MM.1S (cell line): ENCODE data around the gene SUPT20HL1.

Experiments
- DNase-seq: peaks from one replicate; pipeline ENCODE4 v3.0.0-alpha.2; 2015
- H2AFZ ChIP-seq: fragments of 300-600 bp; sonication (generic); 2 replicates; pipeline ENCODE4 v1.6.0; 2016; ENCODE audit warnings: antibody characterized with exemption, low read length
- H3F3A ChIP-seq: fragments of 300-600 bp; sonication (generic); 2 replicates; pipeline ENCODE4 v1.6.1; 2016; ENCODE audit warnings: mild to moderate bottlenecking, antibody characterized with exemption, low read length, moderate library complexity, mixed read lengths; ENCODE audit not compliant: insufficient read depth
- H3K27ac ChIP-seq: fragments of 300-600 bp; sonication (generic); 2 replicates; pipeline ENCODE4 v1.5.1; 2016; ENCODE audit warnings: mild to moderate bottlenecking, low read length
- H3K27me3 ChIP-seq: fragments of 300-600 bp; sonication (generic); replicated peaks from 2 replicates; pipeline ENCODE4 v1.6.0; 2016; ENCODE audit warnings: low read length; ENCODE audit not compliant: insufficient read depth
- H3K36me3 ChIP-seq: fragments of 300-600 bp; sonication (generic); replicated peaks from 2 replicates; pipeline ENCODE4 v1.6.1; 2016; ENCODE audit warnings: mild to moderate bottlenecking, low read length, mixed read lengths; ENCODE audit not compliant: insufficient read depth
- H3K4me1 ChIP-seq: fragments of 300-600 bp; sonication (generic); 2 replicates; pipeline ENCODE4 v1.6.1; 2016; ENCODE audit warnings: low read length, mixed read lengths
- H3K4me2 ChIP-seq: fragments of 300-600 bp; sonication (generic); 2 replicates; pipeline ENCODE4 v1.6.0; 2016; ENCODE audit warnings: low read depth, low read length
- H3K4me3 ChIP-seq: fragments of 300-600 bp; sonication (generic); 2 replicates; pipeline ENCODE4 v1.5.1; 2016; ENCODE audit warnings: low read length, mixed read lengths
- H3K79me2 ChIP-seq: fragments of 300-600 bp; sonication (generic); 2 replicates; pipeline ENCODE4 v1.6.1; 2016; ENCODE audit warnings: mixed run types, low read length, mixed read lengths
- H3K9ac ChIP-seq: fragments of 300-600 bp; sonication (generic); 2 replicates; pipeline ENCODE4 v1.6.1; 2016; ENCODE audit warnings: low read length, mixed read lengths
- H3K9me2 ChIP-seq: fragments of 300-600 bp; sonication (generic); replicated peaks from 2 replicates; pipeline ENCODE4 v1.6.1; 2016; ENCODE audit warnings: mild to moderate bottlenecking, low read length, mixed read lengths; ENCODE audit not compliant: insufficient read depth
- H3K9me3 ChIP-seq: fragments of 300-600 bp; sonication (generic); replicated peaks from 2 replicates; pipeline ENCODE4 v1.6.1; 2016; ENCODE audit warnings: mild to moderate bottlenecking, low read length, mixed read lengths; ENCODE audit not compliant: insufficient read depth
- H4K20me1 ChIP-seq: fragments of 300-600 bp; sonication (generic); 2 replicates; pipeline ENCODE4 v1.6.1; 2016; ENCODE audit warnings: mild to moderate bottlenecking, low read length, moderate library complexity, mixed read lengths; ENCODE audit not compliant: insufficient read depth
- EZH2 ChIP-seq: fragments of 300-600 bp; sonication (generic); optimal IDR thresholded peaks from 2 replicates; pipeline ENCODE3; 2017; ENCODE audit warnings: low read depth, mild to moderate bottlenecking, antibody characterized with exemption, low read length, mixed read lengths
- EZH2phosphoT487 ChIP-seq: fragments of 300-600 bp; sonication (generic); IDR thresholded peaks from 2 replicates; pipeline ENCODE4 v1.6.1; 2018; ENCODE audit warnings: antibody characterized with exemption, low read length
- TF ChIP-seq, protein P1 (sequence below): fragments of 300-600 bp; sonication (generic); IDR thresholded peaks from 2 replicates; pipeline ENCODE4 v1.5.1; 2016; ENCODE audit warnings: antibody characterized with exemption, low read length, mixed read lengths

The SUPT20HL1 gene

DNA sequence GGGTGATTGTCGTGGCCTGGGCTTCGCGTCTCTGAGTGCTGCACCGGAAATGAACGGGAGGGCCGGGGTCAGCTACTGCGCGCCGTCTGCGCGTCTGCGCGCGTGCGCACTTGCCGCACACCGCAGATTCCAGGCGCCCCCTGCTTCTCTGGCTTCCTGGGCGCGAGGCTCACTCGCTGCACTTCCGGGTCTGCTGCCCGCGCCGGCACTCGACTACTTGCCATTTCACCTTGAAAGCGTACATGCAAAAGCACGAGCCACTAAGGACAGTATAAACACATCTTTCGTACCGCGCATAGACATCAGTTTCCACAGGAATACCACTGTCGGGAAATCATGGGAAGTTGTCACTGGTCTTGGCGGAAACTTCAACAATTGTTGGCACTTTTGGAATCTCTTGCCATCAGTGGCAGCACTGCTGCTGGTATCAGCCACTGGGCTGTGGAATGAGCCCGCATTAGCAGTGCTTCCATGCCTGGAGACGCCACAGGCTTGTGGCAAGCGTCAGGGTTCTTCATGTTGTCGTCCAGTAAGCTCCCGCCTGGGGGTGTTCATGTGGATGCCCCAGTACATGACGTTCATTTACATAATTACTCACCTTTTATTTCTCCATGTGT, 46.3 kb upstream of the SUPT20HL1 start, which contains the start of gene SUPT20HL2:
Gene SUPT20HL2, minus strand, starts transcription at position 51 of the 617 bp plus-strand sequence. CDS start 754 bp downstream, outside the sequence.
- Histone ChIP-seq H3K4me2 (no peak within 1 kb of the TSS), H3K27me3 (no peaks in the 10 kb centered on the region), H3K27ac (no peak within 1 kb of the TSS), H3K9me2 (no peaks in the 10 kb centered on the region), H3K4me3 (no peak within 1 kb of the TSS), H3K36me3 (no peaks in the 10 kb centered on the region), H2AFZ (no peak within 1 kb of the TSS), H3K4me1 (no peaks in the 10 kb centered on the region), H3F3A (no peaks in the 10 kb centered on the region), H3K9me3 (no peaks in the 10 kb centered on the region), H3K9ac (no peak within 1 kb of the TSS), H4K20me1 (no peaks in the 10 kb centered on the region), H3K79me2 (no peaks in the 10 kb centered on the region)
- no peak for DNase-seq
- TF ChIP-seq EZH2 = no peak
- TF ChIP-seq, protein P1, sequence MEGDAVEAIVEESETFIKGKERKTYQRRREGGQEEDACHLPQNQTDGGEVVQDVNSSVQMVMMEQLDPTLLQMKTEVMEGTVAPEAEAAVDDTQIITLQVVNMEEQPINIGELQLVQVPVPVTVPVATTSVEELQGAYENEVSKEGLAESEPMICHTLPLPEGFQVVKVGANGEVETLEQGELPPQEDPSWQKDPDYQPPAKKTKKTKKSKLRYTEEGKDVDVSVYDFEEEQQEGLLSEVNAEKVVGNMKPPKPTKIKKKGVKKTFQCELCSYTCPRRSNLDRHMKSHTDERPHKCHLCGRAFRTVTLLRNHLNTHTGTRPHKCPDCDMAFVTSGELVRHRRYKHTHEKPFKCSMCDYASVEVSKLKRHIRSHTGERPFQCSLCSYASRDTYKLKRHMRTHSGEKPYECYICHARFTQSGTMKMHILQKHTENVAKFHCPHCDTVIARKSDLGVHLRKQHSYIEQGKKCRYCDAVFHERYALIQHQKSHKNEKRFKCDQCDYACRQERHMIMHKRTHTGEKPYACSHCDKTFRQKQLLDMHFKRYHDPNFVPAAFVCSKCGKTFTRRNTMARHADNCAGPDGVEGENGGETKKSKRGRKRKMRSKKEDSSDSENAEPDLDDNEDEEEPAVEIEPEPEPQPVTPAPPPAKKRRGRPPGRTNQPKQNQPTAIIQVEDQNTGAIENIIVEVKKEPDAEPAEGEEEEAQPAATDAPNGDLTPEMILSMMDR = no peak
- TF ChIP-seq EZH2phosphoT487 = no peak

DNA sequence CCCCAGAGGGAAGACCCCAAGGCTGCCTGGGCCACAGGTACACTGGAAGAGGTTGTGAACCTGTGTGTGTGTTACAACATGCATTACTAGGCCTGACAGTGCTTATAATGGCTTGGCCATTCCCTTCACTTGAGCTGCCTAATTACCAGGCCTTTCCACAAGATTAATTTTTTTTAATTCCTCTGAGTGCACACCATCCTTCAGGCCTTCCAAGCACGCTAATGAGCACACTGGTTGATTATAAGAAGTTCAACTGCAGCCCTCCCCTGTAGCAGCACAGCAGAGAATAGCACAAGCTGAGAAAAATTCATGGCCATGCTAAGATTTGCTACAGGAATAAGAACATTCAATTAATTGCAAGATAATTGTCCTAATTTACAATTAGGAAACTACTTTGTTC, 44.3 kb upstream of the SUPT20HL1 start:
- Histone ChIP-seq H3K36me3 (no peaks in the 10 kb centered on the region), H3K27ac (no peak overlapping the region), H4K20me1 (no peaks in the 10 kb centered on the region), H3K9me3 (no peaks in the 10 kb centered on the region), H3K9ac (no peak overlapping the region), H3K9me2 (no peaks in the 10 kb centered on the region), H3F3A (no peaks in the 10 kb centered on the region), H3K4me2 (no peak overlapping the region), H3K4me3 (no peak overlapping the region), H3K4me1 (no peaks in the 10 kb centered on the region), H3K27me3 (no peaks in the 10 kb centered on the region), H2AFZ (no peak overlapping the region), H3K79me2 (no peaks in the 10 kb centered on the region)
- no peak for DNase-seq
- TF ChIP-seq EZH2 = no peak
- TF ChIP-seq, protein P1 = no peak
- TF ChIP-seq EZH2phosphoT487 = no peak

DNA sequence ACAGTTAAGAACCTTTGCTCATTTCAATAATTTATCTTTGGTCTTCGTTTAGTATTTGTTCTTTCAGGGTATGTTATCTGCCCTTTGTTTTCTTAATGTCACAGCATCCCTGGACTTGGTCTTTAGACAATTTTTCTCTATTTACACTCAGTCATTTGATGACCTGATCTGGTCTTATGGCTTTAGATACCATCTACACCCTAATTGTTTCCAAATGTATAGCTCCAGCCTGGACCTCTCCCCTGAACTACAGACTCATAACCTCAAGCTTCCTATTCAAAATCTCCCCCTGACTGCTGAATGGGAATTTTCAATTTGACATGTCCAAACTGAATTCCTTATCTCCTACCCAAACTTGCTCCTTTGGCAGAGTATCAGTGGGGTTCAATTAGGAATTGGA, 42.9 kb upstream of the SUPT20HL1 start:
- Histone ChIP-seq H3K27ac (no peak overlapping the region), H3K4me2 (no peak overlapping the region), H3K27me3 (no peaks in the 10 kb centered on the region), H3K9ac (no peak overlapping the region), H3K4me3 (no peak overlapping the region), H3K9me3 (no peaks in the 10 kb centered on the region), H4K20me1 (no peaks in the 10 kb centered on the region), H3K9me2 (no peaks in the 10 kb centered on the region), H3K79me2 (no peaks in the 10 kb centered on the region), H3F3A (no peaks in the 10 kb centered on the region), H2AFZ (no peak overlapping the region), H3K4me1 (no peaks in the 10 kb centered on the region), H3K36me3 (no peaks in the 10 kb centered on the region)
- TF ChIP-seq, protein P1 = no peak
- TF ChIP-seq EZH2phosphoT487 (no peak), EZH2 (no peak)
- DNase-seq = no peak
